HEK293 (cell line): ENCODE results near the gene NONO.

Source experiments
- CTCF ChIA-PET: fragments of 350-600 bp; formaldehyde crosslinking; extraction: SDS; loops from one replicate; lab custom pipeline; 2021; ENCODE audit warnings: antibody characterized with exemption; lab: Yijun Ruan, JAX
- POLR2A ChIA-PET: fragments of 300-600 bp; formaldehyde crosslinking; extraction: SDS; loops from one replicate; lab custom pipeline; 2020; ENCODE audit warnings: antibody characterized with exemption, inconsistent platforms; lab: Yijun Ruan, JAX
- H3K27ac ChIP-seq: fragments of 200-500 bp; sonication (Bioruptor generic); 2 replicates; pipeline ENCODE4 v1.5.1; 2014; ENCODE audit warnings: low read depth, low read length, control low read depth, inconsistent platforms; ENCODE audit errors: extremely low read depth
- H3K36me3 ChIP-seq, 2 experiments: fragments of 200-500 bp in 1 of 2; sonication (Bioruptor generic) in 1 of 2; 1 replicate in 1 of 2; 2 replicates in 1 of 2; pipeline ENCODE4 v1.5.1; 2014 to 2017; ENCODE audit warnings: inconsistent platforms in 2 of 2, low read length in 2 of 2; ENCODE audit not compliant: control insufficient read depth in 2 of 2, insufficient read depth in 1 of 2
- H3K4me1 ChIP-seq: fragments of 200-500 bp; sonication (Bioruptor generic); 2 replicates; pipeline ENCODE4 v1.5.1; 2014; ENCODE audit warnings: mild to moderate bottlenecking, low read length, inconsistent platforms; ENCODE audit not compliant: control insufficient read depth, insufficient read depth
- H3K4me3 ChIP-seq: 2 replicates; pipeline ENCODE4 v1.5.1; 2011; ENCODE audit warnings: low read depth, mild to moderate bottlenecking, control low read depth, low read length, moderate library complexity
- H3K9me3 ChIP-seq: fragments of 200-500 bp; sonication (Bioruptor generic); 2 replicates; pipeline ENCODE4 v1.5.1; 2014; ENCODE audit warnings: low read depth, low read length, inconsistent platforms; ENCODE audit not compliant: control insufficient read depth, insufficient read depth
- BCL11A ChIP-seq: fragments of 450-650 bp; formaldehyde crosslinking; IDR thresholded peaks from 2 replicates; pipeline ENCODE4 v1.5.1; 2016; ENCODE audit warnings: low read depth, missing biosample characterization, missing genetic modification characterization
- GLIS2 ChIP-seq: fragments of 450-650 bp; formaldehyde crosslinking; IDR thresholded peaks from 2 replicates; pipeline ENCODE4 v1.5.1; 2016; ENCODE audit warnings: missing biosample characterization, missing genetic modification characterization
- PRDM1 ChIP-seq: fragments of 450-650 bp; formaldehyde crosslinking; IDR thresholded peaks from 2 replicates; pipeline ENCODE4; 2016; ENCODE audit warnings: missing biosample characterization, missing genetic modification characterization
- ZBTB11 ChIP-seq: fragments of 450-650 bp; formaldehyde crosslinking; conservative IDR thresholded peaks from 2 replicates; pipeline ENCODE4 v1.5.1; 2016; ENCODE audit warnings: low read depth, missing biosample characterization, missing genetic modification characterization
- ZNF114 ChIP-seq: fragments of 450-650 bp; formaldehyde crosslinking; IDR thresholded peaks from 2 replicates; pipeline ENCODE4 v1.5.0; 2017; ENCODE audit warnings: missing biosample characterization, missing genetic modification characterization
- ZNF148 ChIP-seq: fragments of 450-650 bp; formaldehyde crosslinking; IDR thresholded peaks from 2 replicates; pipeline ENCODE4 v1.5.0; 2017; ENCODE audit warnings: missing biosample characterization, missing genetic modification characterization, borderline replicate concordance
- ZNF211 ChIP-seq: fragments of 450-650 bp; formaldehyde crosslinking; IDR thresholded peaks from 2 replicates; pipeline ENCODE4 v1.5.1; 2016; ENCODE audit warnings: low read depth, missing biosample characterization, missing genetic modification characterization
- ZNF26 ChIP-seq: fragments of 450-650 bp; formaldehyde crosslinking; IDR thresholded peaks from 2 replicates; pipeline ENCODE4 v1.5.1; 2016; ENCODE audit warnings: missing biosample characterization, missing genetic modification characterization
- ZNF449 ChIP-seq: fragments of 450-650 bp; formaldehyde crosslinking; IDR thresholded peaks from 2 replicates; pipeline ENCODE4 v1.5.1; 2017; ENCODE audit warnings: missing biosample characterization, mild to moderate bottlenecking, missing genetic modification characterization, moderate library complexity
- ZNF561 ChIP-seq: fragments of 450-650 bp; IDR thresholded peaks from 2 replicates; pipeline ENCODE4 v1.5.1; 2018; ENCODE audit warnings: missing biosample characterization, missing genetic modification characterization, borderline replicate concordance
- ZNF596 ChIP-seq: fragments of 450-650 bp; IDR thresholded peaks from 2 replicates; pipeline ENCODE4 v1.5.0; 2018; ENCODE audit warnings: missing biosample characterization, mild to moderate bottlenecking, missing genetic modification characterization, moderate library complexity
- ZNF600 ChIP-seq: fragments of 450-650 bp; formaldehyde crosslinking; IDR thresholded peaks from 2 replicates; pipeline ENCODE4 v1.5.1; 2016; ENCODE audit warnings: missing biosample characterization, missing genetic modification characterization
- ZNF658 ChIP-seq: fragments of 450-650 bp; formaldehyde crosslinking; IDR thresholded peaks from 2 replicates; pipeline ENCODE4; 2016; ENCODE audit warnings: missing biosample characterization, missing genetic modification characterization
- ZNF664 ChIP-seq: fragments of 450-650 bp; formaldehyde crosslinking; IDR thresholded peaks from 2 replicates; pipeline ENCODE4 v1.5.1; 2016; ENCODE audit warnings: missing biosample characterization, missing genetic modification characterization
- ZNF792 ChIP-seq: fragments of 450-650 bp; formaldehyde crosslinking; IDR thresholded peaks from 2 replicates; pipeline ENCODE4 v1.5.1; 2016; ENCODE audit warnings: missing biosample characterization, missing genetic modification characterization
- ZSCAN16 ChIP-seq: fragments of 450-650 bp; formaldehyde crosslinking; IDR thresholded peaks from 2 replicates; pipeline ENCODE4 v1.5.1; 2016; ENCODE audit warnings: missing biosample characterization, missing genetic modification characterization
- ZSCAN18 ChIP-seq: fragments of 450-650 bp; formaldehyde crosslinking; IDR thresholded peaks from 2 replicates; pipeline ENCODE4 v1.5.1; 2016; ENCODE audit warnings: missing biosample characterization, missing genetic modification characterization
- ZSCAN4 ChIP-seq: fragments of 450-650 bp; formaldehyde crosslinking; IDR thresholded peaks from 2 replicates; pipeline ENCODE4 v1.5.1; 2017; ENCODE audit warnings: missing biosample characterization, missing genetic modification characterization
- ZXDB ChIP-seq: fragments of 450-650 bp; formaldehyde crosslinking; IDR thresholded peaks from 2 replicates; pipeline ENCODE4 v1.5.1; 2016; ENCODE audit warnings: missing biosample characterization, missing genetic modification characterization

The NONO gene

GRCh38 chrX:71292669-71293365 is 9.4 kb downstream of the NONO start:
- Histone ChIP-seq H3K4me3 (no peak overlapping the region), H3K4me1 (no peaks in the 10 kb centered on the region; the same call in 1 of the 2 replicates), H3K9me3 (no peaks in the 10 kb centered on the region; the same call in 1 of the 2 replicates), H3K27ac (no peak overlapping the region), H3K36me3 (peaks cover 77 to 88% of the 10 kb centered on the region in 2 experiments)
- CTCF ChIA-PET = no interaction called here
- POLR2A ChIA-PET = interaction anchor here (0.5 to 3.0 kb wide), 3 partner anchors 9 to 242 kb away, joined by 3 to 16 read pairs (median 4); partner anchors contain the start of gene NONO
- no peak for TF ChIP-seq ZNF114
- no peak for TF ChIP-seq ZNF211 (tag by site-specific recombination)
- no peak for TF ChIP-seq ZXDB (tag by site-specific recombination)
- TF ChIP-seq ZNF148 (tag by site-specific recombination) = no peak
- no peak for TF ChIP-seq ZNF664 (tag by site-specific recombination)
- TF ChIP-seq ZNF449 (tag by site-specific recombination) = no peak
- no peak for TF ChIP-seq PRDM1 (tag by site-specific recombination)
- TF ChIP-seq ZNF658 (tag by site-specific recombination) = no peak
- no peak for TF ChIP-seq ZNF600 (tag by site-specific recombination)
- TF ChIP-seq ZNF792 (tag by site-specific recombination) = no peak
- TF ChIP-seq ZNF596 = no peak
- no peak for TF ChIP-seq ZSCAN18 (tag by site-specific recombination)
- no peak for TF ChIP-seq ZSCAN4 (tag by site-specific recombination)
- TF ChIP-seq GLIS2 (tag by site-specific recombination) = no peak
- TF ChIP-seq ZBTB11 (tag by site-specific recombination) = no peak
- no peak for TF ChIP-seq ZSCAN16 (tag by site-specific recombination)
- no peak for TF ChIP-seq ZNF26 (tag by site-specific recombination)
- no peak for TF ChIP-seq BCL11A (tag by site-specific recombination)
- no peak for TF ChIP-seq ZNF561 (tag by site-specific recombination)
